ENCODE data around the gene NUDT21. TPM values are rescaled to one million over a fixed set of nuclear protein-coding genes. Genes with fewer than 3 reads are reported as not detected.

Gene NUDT21
- total RNA-seq, 1 experiment from 2014 or later = 109 TPM

DNA sequence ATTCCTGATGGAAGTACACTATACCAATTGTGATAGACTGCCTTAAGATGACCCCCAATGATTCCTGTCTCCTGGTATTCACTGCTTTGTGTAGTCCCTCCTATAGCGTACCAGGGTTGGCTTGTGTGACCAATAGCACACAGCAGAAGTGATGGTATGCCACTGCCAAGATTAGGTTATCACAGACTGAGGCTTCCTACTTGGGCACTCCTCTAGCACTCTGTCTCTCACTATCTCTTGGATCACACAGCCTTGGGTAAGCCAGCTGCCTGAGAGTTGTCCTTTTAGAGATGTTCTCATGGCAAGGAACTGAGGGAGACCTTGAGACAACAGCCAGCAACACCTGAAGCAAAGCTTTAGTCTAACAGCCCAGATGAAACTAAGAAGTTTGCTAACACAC, 13.1 kb downstream of the NUDT21 start:
- Histone ChIP-seq H3K27ac (ENCODE audit: low read length) (no peak overlapping the region), H3K9me3 (ENCODE audit: low read length) (no peaks in the 10 kb centered on the region), H3K4me1 (ENCODE audit: insufficient read depth, low read length) (no peaks in the 10 kb centered on the region), H3K4me3 (ENCODE audit: low read length) (no peak overlapping the region), H3K9ac (ENCODE audit: low read length) (no peak overlapping the region), H2AFZ (ENCODE audit: low read length) (no peak overlapping the region), H3K27me3 (ENCODE audit: low read length) (no peaks in the 10 kb centered on the region), H3K9me2 (replicated peaks; ENCODE audit: low read length) (no peaks in the 10 kb centered on the region), H4K20me1 (ENCODE audit: low read length) (no peaks in the 10 kb centered on the region), H3K4me2 (ENCODE audit: low read length) (no peak overlapping the region), H3K36me3 (ENCODE audit: low read depth, low read length) (peaks cover 17% of the 10 kb centered on the region), H3F3A (ENCODE audit: low read length, unreplicated experiment) (no peaks in the 10 kb centered on the region), H3K79me2 (ENCODE audit: low read length) (no peaks in the 10 kb centered on the region)
- TF ChIP-seq EZH2 (IDR thresholded peaks at IDR 0.05; ENCODE audit: low read length, unreplicated experiment) (no peak), EZH2phosphoT487 (IDR thresholded peaks at IDR 0.05; ENCODE audit: borderline replicate concordance, low read length) (no peak)
- TF ChIP-seq, protein P1, sequence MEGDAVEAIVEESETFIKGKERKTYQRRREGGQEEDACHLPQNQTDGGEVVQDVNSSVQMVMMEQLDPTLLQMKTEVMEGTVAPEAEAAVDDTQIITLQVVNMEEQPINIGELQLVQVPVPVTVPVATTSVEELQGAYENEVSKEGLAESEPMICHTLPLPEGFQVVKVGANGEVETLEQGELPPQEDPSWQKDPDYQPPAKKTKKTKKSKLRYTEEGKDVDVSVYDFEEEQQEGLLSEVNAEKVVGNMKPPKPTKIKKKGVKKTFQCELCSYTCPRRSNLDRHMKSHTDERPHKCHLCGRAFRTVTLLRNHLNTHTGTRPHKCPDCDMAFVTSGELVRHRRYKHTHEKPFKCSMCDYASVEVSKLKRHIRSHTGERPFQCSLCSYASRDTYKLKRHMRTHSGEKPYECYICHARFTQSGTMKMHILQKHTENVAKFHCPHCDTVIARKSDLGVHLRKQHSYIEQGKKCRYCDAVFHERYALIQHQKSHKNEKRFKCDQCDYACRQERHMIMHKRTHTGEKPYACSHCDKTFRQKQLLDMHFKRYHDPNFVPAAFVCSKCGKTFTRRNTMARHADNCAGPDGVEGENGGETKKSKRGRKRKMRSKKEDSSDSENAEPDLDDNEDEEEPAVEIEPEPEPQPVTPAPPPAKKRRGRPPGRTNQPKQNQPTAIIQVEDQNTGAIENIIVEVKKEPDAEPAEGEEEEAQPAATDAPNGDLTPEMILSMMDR (conservative IDR thresholded peaks at IDR 0.05; ENCODE audit: low read depth, low read length) = no peak
- no peak for ATAC-seq
- CTCF ChIA-PET = no interaction called here
- DNase-seq = no peak
- POLR2A ChIA-PET (ENCODE audit: unreplicated experiment) = no interaction called here
- no TSS peak for BruUV-seq (replicated peaks)
- intact Hi-C loops (cut with micrococcal nuclease) = no loop called here

DNA sequence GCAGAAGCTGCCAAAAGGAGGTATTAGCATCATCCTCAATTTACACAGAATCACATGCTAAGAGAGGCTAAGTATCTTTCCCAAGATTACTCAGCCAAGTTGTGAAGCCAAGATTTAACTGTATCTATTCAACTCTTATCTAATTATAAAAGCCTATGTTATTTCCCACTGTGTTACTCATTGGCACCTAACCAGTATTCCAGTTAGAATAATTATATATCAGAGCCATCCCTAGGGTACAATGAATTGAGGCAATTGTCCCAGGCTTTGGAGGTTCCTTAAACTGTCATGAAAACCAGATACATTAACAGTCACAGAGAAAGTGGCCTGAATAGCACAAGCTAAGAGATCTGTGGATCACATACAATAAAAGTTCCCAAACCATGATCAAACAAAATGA, 14.9 kb downstream of the NUDT21 start:
- POLR2A ChIA-PET (ENCODE audit: unreplicated experiment) = no interaction called here
- no peaks in the 10 kb centered on the region for H3K27me3 ChIP-seq (ENCODE audit: low read length)
- TF ChIP-seq EZH2phosphoT487 (IDR thresholded peaks at IDR 0.05; ENCODE audit: borderline replicate concordance, low read length) (no peak), EZH2 (IDR thresholded peaks at IDR 0.05; ENCODE audit: low read length, unreplicated experiment) (no peak)
- TF ChIP-seq, protein P1 (conservative IDR thresholded peaks at IDR 0.05; ENCODE audit: low read depth, low read length) = no peak
- H3K9ac ChIP-seq (ENCODE audit: low read length) = no peak overlapping the region
- no peak overlapping the region for H3K4me3 ChIP-seq (ENCODE audit: low read length)
- no peaks in the 10 kb centered on the region for H3F3A ChIP-seq (ENCODE audit: low read length, unreplicated experiment)
- peaks cover 22% of the 10 kb centered on the region for H3K36me3 ChIP-seq (ENCODE audit: low read depth, low read length)
- no peak for DNase-seq
- no peaks in the 10 kb centered on the region for H3K79me2 ChIP-seq (ENCODE audit: low read length)
- H3K9me2 ChIP-seq (replicated peaks; ENCODE audit: low read length) = no peaks in the 10 kb centered on the region
- no peak for ATAC-seq
- no TSS peak for BruUV-seq (replicated peaks)
- H2AFZ ChIP-seq (ENCODE audit: low read length) = no peak overlapping the region
- no peak overlapping the region for H3K4me2 ChIP-seq (ENCODE audit: low read length)
- intact Hi-C loops (cut with micrococcal nuclease) = no loop called here
- CTCF ChIA-PET = no interaction called here
- H3K27ac ChIP-seq (ENCODE audit: low read length) = no peak overlapping the region
- H3K9me3 ChIP-seq (ENCODE audit: low read length) = no peaks in the 10 kb centered on the region
- no peaks in the 10 kb centered on the region for H3K4me1 ChIP-seq (ENCODE audit: insufficient read depth, low read length)
- no peaks in the 10 kb centered on the region for H4K20me1 ChIP-seq (ENCODE audit: low read length)

DNA sequence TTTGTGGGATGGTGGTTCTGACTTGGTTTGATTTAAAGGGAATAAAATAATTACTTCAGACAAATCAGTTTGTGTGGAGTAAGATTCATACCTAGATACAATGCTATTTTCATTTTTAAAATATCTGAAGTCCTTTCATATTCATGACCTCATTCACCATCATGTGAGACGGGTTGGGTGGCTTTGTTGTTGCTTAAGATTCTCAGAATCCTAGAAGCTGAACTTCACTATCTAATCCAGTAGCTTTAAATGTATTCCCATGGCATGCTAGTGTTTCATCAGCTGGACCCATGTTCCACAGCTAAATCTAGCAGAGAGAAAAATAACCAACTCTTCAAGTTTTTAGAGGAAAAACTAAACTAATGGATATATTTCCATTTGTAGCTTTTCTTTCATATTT, 23.0 kb downstream of the NUDT21 start:
- Histone ChIP-seq H3K4me1 (ENCODE audit: insufficient read depth, low read length) (peaks cover 16% of the 10 kb centered on the region; the same call in 1 of the 2 replicates), H3K4me2 (ENCODE audit: low read length) (no peak overlapping the region), H3K9me2 (replicated peaks; ENCODE audit: low read length) (no peaks in the 10 kb centered on the region), H3K27ac (ENCODE audit: low read length) (no peak overlapping the region), H2AFZ (ENCODE audit: low read length) (no peak overlapping the region), H3K79me2 (ENCODE audit: low read length) (peaks cover 20% of the 10 kb centered on the region), H3K9me3 (ENCODE audit: low read length) (no peaks in the 10 kb centered on the region), H3F3A (ENCODE audit: low read length, unreplicated experiment) (peaks cover 3% of the 10 kb centered on the region), H3K36me3 (ENCODE audit: low read depth, low read length) (peaks cover 4% of the 10 kb centered on the region; the same call in 1 of the 2 replicates), H3K4me3 (ENCODE audit: low read length) (no peak overlapping the region), H4K20me1 (ENCODE audit: low read length) (peaks cover 2% of the 10 kb centered on the region; the same call in 1 of the 2 replicates), H3K27me3 (ENCODE audit: low read length) (no peaks in the 10 kb centered on the region), H3K9ac (ENCODE audit: low read length) (no peak overlapping the region)
- ChIA-PET POLR2A (ENCODE audit: unreplicated experiment) (no interaction called here), CTCF (no interaction called here)
- TF ChIP-seq, protein P1 (conservative IDR thresholded peaks at IDR 0.05; ENCODE audit: low read depth, low read length) = no peak
- TF ChIP-seq EZH2phosphoT487 (IDR thresholded peaks at IDR 0.05; ENCODE audit: borderline replicate concordance, low read length) (no peak), EZH2 (IDR thresholded peaks at IDR 0.05; ENCODE audit: low read length, unreplicated experiment) (no peak)
- ATAC-seq (no peak), DNase-seq (no peak)
- intact Hi-C loops (cut with micrococcal nuclease) = no loop called here
- BruUV-seq (replicated peaks) = no TSS peak

All from PC-3 (cell line).